HG03460 (cell line): ENCODE results near the gene SRCAP.
A peak's percentile ranks its signal among the peaks of the same experiment; 100 is the strongest.

ENCODE experiments used
- ATAC-seq: cut with Tn5 transposase; IDR thresholded peaks from one replicate; pipeline ENCODE4 v1.9.1; 2021; ENCODE audit not compliant: unreplicated experiment

Gene SRCAP

DNA sequence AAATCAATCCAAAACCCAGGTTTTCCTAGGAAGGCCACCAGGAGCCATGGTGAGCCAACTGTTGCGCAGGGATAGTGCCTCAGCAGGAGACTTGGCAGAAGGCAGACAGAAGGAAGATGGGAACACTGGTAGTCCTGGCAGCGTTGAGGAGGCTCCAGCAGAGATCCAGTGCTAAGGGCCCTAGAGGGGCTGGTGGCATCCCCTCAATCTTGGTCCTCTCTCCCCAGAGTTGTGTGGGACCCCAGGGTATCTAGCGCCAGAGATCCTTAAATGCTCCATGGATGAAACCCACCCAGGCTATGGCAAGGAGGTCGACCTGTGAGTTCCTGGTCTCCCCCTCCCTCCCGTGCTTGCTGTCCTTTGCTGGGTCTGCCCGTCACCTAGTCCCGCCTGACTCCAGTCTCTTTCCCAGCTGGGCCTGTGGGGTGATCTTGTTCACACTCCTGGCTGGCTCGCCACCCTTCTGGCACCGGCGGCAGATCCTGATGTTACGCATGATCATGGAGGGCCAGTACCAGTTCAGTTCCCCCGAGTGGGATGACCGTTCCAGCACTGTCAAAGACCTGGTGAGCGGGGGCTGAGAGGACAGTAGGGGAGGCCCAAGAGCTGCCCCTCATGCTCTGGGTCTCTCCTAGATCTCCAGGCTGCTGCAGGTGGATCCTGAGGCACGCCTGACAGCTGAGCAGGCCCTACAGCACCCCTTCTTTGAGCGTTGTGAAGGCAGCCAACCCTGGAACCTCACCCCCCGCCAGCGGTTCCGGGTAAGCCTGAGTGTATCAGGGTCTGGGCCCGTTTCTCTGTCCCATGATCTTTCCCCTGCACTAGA, 57.2 kb downstream of the SRCAP start:
- ATAC-seq: no peak

DNA sequence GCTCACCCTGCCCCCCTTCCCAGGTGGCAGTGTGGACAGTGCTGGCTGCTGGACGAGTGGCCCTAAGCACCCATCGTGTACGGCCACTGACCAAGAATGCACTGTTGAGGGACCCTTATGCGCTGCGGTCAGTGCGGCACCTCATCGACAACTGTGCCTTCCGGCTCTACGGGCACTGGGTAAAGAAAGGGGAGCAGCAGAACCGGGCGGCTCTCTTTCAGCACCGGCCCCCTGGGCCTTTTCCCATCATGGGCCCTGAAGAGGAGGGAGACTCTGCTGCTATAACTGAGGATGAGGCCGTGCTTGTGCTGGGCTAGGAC, 57.8 kb downstream of the SRCAP start:
- no peak for ATAC-seq

DNA sequence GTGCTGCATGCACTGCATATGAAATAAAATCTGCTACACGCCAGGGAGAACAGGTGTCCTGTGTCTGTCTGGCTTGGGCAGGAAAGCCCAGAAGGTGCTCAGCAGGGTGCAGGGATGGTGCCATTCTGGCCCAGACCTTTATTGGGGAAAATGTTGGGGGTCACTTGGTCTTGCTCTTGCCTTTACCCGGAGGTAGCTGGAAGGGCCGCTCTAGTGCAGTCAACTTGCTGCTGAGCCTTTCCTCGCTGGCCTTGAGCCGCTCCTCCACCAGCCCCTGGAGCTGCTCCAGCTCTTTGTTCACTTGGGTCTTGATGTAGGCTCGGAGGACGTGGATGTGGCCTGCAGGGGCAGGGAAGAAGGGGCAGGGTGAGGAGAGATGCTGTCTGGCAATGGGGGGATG, 58.3 kb downstream of the SRCAP start:
- ATAC-seq: no peak

DNA sequence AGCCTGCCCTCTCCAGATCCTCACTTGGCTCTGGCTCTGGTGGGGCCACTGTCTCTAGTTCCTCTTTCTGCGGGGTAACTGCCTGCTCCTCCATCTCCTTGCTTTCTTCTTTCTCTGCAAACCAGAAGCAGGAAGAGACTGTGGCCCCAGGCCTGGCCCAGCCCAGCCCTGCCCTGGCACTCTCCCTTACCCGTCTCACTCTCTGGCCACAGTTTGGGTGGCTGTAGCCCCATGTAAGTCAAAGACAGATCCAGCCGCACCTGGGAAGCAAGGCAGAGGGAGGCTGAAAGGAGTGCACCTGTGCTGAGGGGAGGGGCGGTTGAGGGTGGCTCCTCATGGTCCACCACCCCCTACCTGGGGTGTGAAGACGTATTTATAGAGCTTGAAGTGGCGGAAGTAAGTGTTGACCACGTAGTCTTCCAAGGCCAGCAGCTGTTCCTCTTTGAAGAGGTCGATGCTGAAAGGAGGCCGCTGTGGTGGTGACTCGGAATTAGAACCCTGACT, 60.1 kb downstream of the SRCAP start:
- ATAC-seq: no peak

DNA sequence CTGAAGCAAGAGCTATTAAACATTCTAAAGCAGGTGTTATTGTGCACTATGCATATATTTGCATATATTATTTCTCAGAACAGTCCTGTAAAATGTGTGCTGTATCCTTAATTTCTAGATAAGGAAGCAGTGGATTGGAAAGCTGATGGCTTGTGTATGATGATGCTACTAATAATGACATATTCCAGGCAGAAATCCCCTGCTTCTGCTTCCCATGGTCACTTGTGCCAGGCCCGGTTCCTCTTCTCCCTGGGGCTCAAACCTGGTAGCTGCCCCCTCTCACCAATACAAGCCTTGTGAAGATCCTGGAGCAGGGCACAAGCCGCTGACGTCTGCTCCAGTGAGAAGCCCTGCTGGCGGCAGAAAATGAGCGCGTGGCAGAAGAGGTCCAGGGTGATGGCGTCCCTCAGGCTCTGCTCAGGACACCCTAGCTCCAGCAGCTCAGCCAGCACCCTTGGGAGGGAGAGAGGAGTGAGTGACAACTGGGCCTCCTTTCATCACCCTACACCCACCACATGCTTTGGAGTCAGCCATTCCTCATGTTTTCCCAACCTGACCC, 61.1 kb downstream of the SRCAP start:
- no peak for ATAC-seq

DNA sequence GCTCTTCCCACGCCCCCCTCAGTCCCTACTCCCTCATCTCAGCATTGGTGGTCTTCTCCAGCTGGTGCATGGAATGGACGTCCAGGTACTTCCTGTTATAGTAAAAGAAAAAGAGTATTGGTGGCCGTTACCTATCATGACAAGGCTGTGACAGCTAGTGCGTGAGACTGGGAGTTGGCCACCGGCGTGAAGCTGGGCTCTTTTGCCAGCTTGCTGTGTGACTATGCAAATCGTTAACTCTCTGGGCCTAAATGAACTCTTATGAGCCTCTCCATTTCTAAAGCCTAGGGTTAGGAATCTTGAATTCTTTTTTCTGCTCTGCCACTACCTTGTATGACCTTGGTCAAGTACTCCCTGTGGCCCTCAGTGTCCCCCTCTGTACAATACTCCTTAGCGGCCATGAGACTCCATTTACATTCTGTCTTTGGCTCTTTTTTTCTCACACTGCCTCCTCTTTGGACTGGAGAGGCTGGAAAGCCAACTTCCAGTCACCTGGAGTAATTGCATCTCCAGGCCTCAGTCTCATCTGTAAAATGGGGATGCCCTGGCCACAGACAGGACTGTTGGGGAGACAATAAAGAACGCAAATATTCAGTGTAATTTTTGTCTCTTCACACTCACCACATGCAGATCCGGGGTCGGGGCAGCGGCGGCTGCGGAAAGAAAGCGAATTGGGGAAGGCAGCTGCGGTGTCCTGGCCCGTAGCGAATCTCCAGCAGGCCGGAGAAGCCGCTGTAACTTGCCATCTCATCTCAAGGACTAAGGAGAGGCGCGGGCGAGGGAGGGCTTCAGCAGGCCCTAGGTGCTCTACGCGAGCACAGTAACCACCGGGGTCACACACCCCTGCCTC, 61.8 kb downstream of the SRCAP start:
- ATAC-seq: no peak

DNA sequence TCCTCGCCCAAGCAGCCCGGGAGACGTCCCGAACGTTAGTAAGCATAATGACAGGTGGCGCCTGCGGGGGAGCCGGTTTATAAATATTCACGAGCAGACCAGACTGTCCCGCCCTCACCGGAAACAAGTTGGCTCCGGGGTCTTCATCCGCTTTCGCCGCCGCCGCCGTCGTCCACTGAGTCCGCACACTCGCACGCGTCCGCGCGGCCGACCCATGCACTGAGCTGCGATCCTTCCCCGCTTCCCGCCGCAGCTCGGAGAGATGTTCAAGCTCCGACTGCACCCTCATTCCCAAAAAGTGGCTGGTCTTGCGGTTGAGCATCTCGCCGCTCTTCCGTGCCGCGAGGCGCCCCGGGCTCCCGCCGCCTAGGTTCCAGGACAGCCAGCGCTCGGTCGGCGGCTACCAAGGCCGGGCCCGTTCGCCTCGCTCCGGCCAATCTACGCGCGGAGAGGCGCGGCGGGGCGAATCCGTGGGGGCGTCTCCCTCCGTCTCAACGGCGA, 62.5 kb downstream of the SRCAP start:
- peak; percentile 29 for ATAC-seq

DNA sequence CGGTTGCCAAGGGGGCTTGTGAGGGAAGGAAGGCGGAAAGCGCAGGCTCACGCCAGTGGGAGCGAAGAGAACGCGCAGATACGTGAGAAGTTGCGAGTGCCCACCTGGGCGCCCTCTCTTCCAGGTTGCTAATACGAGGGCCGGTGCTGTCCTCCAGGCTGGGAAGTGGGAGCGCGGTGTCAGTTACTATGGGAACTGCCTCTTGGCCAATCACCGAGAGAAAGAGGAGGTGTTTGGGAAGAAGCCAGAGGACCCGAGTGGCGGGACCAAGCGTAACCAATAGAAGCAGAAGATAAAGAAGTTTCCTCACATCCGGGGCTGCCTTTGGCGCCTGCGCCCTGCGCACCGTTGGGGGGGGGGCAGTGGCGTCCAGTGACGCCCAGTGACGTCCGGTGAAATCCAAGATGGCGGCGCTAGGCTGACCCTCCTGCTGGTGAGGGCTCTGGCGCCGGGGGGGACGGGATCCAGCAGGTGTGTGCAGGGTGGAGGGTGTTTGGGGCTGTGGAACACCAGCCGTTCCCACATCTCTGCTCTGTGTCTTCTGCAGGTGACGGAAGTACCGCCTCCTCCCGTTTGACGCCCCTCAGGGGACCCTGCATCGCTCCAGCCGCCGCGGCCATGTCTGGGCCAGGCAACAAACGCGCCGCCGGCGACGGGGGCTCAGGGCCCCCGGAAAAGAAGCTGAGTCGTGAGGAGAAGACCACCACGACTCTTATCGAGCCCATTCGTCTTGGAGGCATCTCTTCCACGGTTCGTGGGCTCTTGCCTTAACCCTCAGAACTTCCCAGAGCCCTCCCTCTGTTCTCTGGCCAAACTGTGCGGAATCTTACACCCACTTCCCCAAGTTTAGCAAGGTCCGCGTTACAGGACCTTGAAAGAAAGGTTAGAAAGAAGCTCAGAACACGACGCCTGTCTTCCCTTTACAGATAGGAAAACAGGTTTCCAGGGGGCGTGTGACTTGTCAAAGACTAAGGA, 63.2 kb downstream of the SRCAP start, which contains the start of the genes CFAP119 and RNF40:
Gene CFAP119 (minus strand): TSS at position 135 of the 975 bp plus-strand sequence. CDS start 314 bp downstream, outside the sequence.
Gene RNF40 (plus strand): TSS at position 395 of the 975 bp plus-strand sequence. CDS start 224 bp downstream, at position 619.
- peak; percentile 80 for ATAC-seq

DNA sequence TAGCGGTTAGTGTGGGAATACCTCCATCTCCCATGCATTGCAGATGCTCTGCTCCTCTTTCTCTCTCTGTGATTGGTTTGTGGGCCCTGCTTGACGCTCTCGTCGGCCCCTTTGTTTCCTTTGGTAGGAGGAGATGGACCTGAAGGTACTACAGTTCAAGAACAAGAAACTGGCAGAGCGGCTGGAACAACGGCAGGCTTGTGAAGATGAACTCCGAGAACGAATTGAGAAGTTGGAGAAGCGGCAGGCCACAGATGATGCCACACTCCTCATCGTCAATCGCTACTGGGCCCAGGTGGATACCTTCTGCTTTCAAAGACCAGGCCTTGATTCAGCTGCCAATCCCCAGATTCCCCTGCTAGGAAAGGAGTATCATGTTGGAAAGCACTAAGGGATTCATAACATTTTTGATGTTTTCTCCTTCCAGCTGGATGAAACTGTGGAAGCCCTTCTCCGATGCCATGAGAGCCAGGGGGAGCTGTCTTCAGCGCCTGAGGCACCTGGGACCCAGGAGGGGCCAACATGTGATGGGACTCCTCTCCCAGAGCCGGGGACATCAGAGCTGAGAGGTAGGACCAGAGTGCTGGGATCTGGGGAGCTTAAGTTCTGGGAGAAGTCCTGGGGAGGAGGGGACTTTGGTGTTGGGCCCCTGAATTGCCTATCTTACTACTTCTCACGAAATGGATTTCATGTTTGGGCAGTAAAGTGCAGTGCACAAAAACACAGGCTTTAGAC, 64.2 kb downstream of the SRCAP start:
- no peak for ATAC-seq

DNA sequence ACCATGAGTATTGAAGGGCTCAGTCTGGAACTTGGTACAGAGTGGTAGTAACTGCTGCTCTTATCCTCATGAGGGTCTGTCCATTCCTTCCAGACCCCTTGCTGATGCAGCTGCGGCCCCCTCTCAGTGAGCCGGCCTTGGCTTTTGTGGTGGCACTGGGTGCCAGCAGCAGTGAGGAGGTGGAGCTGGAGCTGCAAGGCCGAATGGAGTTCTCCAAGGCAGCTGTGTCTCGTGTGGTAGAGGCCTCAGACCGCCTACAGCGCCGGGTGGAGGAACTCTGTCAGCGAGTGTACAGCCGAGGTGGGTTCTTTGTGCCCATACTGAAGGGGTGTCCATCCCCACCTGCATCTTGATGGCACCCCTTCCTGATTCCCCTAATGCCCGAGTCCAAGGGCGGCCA, 65.1 kb downstream of the SRCAP start:
- ATAC-seq: no peak

DNA sequence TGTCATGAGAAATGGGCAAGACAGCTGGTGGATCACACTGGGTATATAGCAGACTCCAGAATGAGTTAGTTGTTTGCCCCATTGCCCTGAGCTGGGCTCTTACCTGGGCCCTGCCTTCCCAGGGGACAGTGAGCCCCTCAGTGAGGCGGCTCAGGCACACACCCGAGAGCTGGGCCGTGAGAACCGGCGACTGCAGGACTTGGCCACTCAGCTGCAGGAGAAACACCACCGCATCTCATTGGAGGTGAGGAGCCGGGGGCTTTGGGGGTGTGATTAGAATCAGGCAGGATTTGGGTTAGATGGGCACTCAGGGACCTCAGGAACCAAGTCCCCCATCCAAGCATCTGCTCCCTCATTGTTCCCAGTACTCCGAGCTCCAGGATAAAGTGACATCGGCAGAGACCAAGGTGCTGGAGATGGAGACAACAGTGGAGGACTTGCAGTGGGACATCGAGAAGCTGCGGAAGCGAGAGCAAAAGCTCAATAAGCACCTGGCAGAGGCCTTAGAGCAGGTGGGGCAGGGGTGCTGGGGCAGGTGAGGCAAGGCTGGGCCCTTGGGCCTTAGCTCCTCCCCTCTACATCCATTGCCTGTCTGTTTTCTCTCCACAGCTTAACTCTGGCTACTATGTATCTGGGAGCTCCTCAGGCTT, 66.0 kb downstream of the SRCAP start:
- no peak for ATAC-seq

DNA sequence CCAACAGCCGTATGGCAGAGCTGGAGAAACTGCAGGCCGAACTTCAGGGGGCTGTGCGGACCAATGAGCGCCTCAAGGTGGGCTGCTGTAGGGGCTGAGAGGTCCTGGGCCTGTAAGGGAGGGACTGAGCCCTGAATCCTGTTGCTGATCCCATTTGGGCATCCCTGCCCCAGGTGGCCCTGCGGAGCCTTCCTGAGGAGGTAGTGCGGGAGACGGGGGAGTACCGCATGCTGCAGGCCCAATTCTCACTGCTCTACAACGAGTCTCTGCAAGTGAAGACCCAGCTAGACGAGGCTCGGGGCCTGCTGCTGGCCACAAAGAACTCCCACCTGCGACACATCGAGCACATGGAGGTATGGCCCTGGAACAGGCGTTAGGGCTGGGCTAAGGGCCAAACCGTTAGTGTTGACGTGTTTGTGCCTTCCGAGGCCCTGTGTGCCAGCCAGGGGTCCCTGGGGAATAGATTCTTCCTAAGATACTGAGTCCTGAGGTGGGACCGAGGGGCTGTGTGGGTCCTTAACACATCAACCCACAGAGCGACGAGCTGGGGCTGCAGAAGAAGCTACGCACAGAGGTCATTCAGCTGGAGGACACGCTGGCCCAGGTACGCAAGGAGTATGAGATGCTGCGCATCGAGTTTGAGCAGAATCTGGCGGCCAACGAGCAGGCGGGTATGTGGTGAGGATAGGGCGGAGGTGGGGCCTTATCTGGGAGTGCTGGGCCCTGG, 67.4 kb downstream of the SRCAP start:
- ATAC-seq: no peak

DNA sequence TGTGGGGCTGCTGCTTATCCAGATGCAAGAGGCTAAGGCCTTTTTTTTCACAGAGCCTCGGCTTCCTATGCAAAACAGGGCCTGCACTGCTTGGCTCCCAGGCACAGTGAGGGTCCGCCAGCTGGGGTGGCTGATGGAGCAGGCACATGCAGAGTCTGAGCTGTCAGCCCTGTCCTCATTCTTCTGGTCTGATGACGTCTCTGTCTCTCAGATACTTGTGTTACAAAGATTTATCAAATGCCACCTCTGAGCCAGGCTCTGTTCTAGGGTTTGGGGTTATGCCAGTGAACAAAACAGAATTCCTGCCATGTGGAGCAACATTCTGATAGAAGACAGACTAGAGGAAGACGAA, 67.9 kb downstream of the SRCAP start:
- no peak for ATAC-seq

DNA sequence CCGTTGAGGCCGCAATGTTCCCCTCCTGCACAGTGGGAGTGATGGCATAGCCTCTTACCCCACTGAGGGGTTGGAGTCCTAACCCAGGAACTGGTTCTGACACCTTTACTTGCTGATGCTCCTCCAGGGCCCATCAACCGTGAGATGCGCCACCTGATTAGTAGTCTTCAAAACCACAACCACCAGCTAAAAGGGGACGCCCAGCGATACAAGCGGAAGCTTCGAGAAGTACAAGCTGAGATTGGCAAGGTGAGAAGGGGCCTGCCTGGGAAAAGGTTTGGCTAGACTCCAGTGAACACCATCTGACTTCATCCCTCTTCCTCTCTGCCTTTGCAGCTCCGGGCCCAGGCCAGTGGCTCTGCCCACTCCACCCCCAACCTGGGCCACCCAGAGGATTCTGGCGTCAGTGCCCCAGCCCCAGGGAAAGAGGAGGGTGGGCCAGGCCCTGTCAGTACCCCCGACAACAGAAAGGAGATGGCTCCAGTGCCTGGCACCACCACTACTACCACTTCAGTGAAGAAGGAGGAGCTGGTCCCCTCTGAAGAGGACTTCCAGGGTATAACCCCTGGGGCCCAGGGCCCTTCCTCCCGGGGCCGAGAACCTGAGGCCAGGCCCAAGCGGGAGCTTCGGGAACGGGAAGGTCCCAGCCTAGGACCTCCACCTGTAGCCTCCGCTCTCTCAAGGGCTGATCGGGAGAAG, 68.9 kb downstream of the SRCAP start:
- no peak for ATAC-seq

DNA sequence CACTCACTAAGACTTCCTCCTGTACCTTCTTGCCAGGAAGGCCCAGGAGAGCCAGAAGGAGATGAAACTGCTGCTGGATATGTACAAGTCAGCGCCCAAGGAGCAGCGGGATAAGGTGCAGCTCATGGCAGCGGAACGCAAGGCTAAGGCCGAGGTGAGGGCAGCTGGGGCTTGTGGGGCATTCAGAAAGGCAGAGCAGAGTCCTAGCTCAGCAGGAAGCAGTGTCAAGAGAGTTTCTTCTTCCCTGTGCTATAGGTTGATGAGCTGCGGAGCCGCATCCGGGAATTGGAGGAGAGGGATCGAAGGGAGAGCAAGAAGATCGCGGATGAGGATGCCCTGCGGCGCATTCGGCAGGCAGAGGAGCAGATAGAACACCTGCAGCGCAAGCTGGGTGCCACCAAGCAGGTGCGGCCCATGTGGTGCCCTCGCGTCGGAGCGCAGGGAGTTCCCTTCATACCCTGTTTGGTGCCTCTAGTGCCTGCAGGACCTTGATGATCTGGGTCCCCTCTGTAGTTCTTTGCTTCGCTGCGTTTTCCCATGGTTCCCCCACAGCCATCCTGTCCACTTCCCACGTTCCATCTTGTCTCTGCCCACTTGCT, 69.7 kb downstream of the SRCAP start:
- no peak for ATAC-seq

DNA sequence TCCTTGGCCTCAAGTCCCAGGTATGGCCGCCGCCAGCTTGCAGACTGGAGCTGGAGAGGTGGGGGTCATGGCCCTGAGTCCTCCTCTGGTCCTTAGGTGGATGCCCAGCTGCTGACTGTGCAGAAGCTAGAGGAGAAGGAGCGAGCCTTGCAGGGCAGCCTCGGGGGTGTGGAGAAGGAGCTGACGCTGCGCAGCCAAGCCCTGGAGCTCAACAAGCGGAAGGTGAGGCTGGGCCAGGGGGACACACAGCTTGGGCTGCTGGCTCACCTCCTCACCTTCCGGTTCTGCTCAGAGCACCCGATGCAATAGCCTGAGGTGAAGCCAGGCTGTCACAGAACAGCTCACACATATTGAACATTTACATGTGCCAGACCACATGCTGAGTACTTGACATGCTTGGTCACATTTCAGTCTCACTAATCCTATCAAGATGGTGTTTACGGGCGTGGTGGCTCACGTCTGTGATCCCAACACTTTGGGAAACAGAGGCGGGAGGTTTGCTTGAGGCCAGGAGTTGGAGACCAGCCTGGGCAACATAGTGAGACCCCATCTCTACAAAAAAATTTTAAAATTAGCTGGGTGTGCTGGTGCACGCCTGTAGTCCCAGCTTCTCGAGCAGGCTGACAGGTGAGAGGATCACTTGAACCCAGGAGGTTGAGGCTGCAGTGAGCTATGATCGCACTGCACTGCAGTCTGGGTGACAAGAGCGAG, 70.6 kb downstream of the SRCAP start:
- ATAC-seq: no peak

DNA sequence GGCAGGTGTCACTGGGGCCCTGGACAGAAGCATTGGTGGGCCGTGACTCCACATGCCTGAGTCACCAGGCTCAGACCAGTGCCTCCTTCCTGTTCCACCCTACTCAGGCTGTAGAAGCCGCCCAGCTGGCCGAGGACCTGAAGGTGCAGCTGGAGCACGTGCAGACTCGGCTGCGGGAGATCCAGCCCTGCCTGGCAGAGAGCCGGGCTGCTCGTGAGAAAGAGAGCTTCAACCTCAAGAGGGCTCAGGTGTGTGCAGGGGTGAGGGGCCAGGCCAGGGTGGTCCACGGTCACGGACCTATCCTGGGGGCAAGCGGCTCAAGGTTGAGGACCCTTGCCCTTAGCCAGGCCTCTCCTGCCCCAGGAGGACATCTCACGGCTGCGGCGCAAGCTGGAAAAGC, 72.8 kb downstream of the SRCAP start:
- ATAC-seq: no peak
